Cardiac muscle cell (in vitro differentiated cells and primary cell): ENCODE results near the gene SLC25A4. TPM values are rescaled to one million over a fixed set of nuclear protein-coding genes. Genes with fewer than 3 reads are reported as not detected.
A peak's percentile ranks its signal among the peaks of the same experiment; 100 is the strongest.

ENCODE experiments used
- DNase-seq, 2 donors: peaks; one replicate each; pipeline versions ENCODE4 v3.0.0 to v3.0.0-alpha.2; 2010 to 2017; ENCODE audit warnings: low read depth in 1 of 2, low spot score in 1 of 2
- H3K27ac ChIP-seq: fragments of 200-600 bp; sonication (generic); 2 replicates; pipeline ENCODE4 v1.5.1; 2016
- H3K27me3 ChIP-seq: fragments of 200-600 bp; sonication (generic); 2 replicates; pipeline ENCODE4 v1.6.0; 2016; ENCODE audit warnings: control low read depth
- H3K36me3 ChIP-seq: fragments of 200-600 bp; sonication (generic); 2 replicates; pipeline ENCODE4 v1.5.1; 2016; ENCODE audit warnings: control low read depth
- H3K4me1 ChIP-seq: fragments of 200-600 bp; sonication (generic); 2 replicates; pipeline ENCODE4 v1.8.1; 2017; ENCODE audit warnings: low read depth, mild to moderate bottlenecking, mixed run types
- H3K4me3 ChIP-seq: fragments of 200-600 bp; sonication (generic); 2 replicates; pipeline ENCODE4 v1.5.1; 2016; ENCODE audit warnings: mild to moderate bottlenecking
- H3K9me3 ChIP-seq: fragments of 200-600 bp; sonication (generic); 2 replicates; pipeline ENCODE4 v1.5.1; 2017; ENCODE audit warnings: low read depth, mild to moderate bottlenecking, control low read depth
- polyA plus RNA-seq: library from polyadenylated mRNA; unstranded; fragments of >200 nt; fragmentation: Nextera tagmentation; extraction: Ambion mirVana; gene quantifications from 2 replicates; pipeline ENCODE4 v1.2.1, GENCODE V29; 2016
- total RNA-seq: library from RNA; depleted of rRNA; stranded (reverse); fragments of >200 nt; gene quantifications from 2 replicates; pipeline ENCODE4 v1.2.3, GENCODE V29; 2016
- TF ChIP-seq, protein P1 (sequence below): IDR thresholded peaks from 2 replicates; pipeline ENCODE4 v1.5.1; 2012; ENCODE audit warnings: low read depth, mild to moderate bottlenecking, low read length

The SLC25A4 gene
- total and polyA plus RNA-seq, 2 experiments from 2014 or later, result 162 to 790 TPM

DNA sequence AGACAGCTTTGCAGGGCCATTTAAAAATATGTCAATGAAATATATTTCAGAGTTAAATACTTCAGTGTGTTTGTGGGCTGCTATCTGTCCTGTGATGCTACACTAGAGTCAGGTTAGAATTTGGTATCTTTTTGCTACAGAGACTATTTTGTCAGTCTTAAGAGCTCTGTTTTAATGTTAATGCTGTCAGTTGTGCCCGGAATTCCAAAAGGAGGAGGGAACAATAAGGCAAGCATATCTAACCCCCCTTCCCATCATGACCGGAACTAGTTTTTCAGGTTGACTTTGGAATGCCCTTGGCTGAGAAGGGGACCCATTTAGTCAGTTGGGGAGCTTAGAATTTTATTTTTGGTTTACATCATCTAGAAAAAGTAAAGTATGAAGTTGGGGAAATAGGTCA, 34.9 kb upstream of the SLC25A4 start:
- TF ChIP-seq, protein P1, sequence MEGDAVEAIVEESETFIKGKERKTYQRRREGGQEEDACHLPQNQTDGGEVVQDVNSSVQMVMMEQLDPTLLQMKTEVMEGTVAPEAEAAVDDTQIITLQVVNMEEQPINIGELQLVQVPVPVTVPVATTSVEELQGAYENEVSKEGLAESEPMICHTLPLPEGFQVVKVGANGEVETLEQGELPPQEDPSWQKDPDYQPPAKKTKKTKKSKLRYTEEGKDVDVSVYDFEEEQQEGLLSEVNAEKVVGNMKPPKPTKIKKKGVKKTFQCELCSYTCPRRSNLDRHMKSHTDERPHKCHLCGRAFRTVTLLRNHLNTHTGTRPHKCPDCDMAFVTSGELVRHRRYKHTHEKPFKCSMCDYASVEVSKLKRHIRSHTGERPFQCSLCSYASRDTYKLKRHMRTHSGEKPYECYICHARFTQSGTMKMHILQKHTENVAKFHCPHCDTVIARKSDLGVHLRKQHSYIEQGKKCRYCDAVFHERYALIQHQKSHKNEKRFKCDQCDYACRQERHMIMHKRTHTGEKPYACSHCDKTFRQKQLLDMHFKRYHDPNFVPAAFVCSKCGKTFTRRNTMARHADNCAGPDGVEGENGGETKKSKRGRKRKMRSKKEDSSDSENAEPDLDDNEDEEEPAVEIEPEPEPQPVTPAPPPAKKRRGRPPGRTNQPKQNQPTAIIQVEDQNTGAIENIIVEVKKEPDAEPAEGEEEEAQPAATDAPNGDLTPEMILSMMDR, result no peak
- H3K27ac ChIP-seq, result no peak overlapping the region
- H3K27me3 ChIP-seq, result no peaks in the 10 kb centered on the region
- peaks cover 12% of the 10 kb centered on the region for H3K4me1 ChIP-seq
- H3K36me3 ChIP-seq, result no peaks in the 10 kb centered on the region
- no peaks in the 10 kb centered on the region for H3K9me3 ChIP-seq
- H3K4me3 ChIP-seq, result no peak overlapping the region
- DNase-seq, result no peak

DNA sequence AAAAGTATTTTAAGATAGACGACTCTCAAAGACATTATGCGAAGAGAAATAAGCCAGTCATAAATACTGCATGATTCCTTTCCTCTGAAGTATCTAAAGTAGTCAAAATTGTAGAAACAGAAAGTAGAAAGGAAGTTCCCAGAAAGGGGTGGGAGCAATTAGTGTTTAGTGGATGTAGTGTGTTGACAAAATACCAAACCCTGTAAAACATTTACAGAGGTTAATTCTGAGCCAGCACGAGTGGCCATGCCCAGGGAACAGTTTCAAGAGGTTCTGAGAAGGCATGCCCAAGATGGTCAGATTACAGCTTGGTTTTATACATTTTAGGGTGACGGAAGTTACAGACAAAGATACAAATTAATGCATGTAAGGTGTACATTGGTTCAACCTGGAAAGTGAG, 34.4 kb upstream of the SLC25A4 start:
- H3K9me3 ChIP-seq, result no peaks in the 10 kb centered on the region
- H3K36me3 ChIP-seq, result no peaks in the 10 kb centered on the region
- H3K4me3 ChIP-seq, result no peak overlapping the region
- H3K4me1 ChIP-seq, result peaks cover 12% of the 10 kb centered on the region
- no peak overlapping the region for H3K27ac ChIP-seq
- TF ChIP-seq, protein P1, result no peak
- no peak for DNase-seq
- H3K27me3 ChIP-seq, result no peaks in the 10 kb centered on the region

DNA sequence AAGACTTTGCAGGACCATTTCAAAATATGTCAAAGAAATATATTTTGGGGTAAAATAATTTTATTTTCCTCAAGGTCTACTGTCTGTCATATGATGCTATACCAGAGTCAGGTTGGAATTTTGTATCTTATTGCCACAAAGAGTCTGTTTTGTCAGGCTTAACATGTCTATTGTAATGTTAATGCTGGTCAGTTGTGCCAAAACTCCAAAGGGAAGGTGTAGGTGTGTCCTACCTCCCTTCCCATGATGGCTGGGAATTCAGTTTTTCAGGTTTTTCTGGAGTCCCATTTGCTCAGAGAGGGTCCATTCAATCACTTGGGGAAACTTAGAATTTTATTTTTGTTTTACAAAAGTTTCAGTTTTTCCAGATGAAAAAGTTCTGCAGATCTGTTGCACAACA, 33.3 kb upstream of the SLC25A4 start:
- Histone ChIP-seq H3K4me1 (peaks cover 12% of the 10 kb centered on the region), H3K36me3 (no peaks in the 10 kb centered on the region), H3K9me3 (no peaks in the 10 kb centered on the region), H3K27me3 (no peaks in the 10 kb centered on the region), H3K27ac (no peak overlapping the region), H3K4me3 (no peak overlapping the region)
- TF ChIP-seq, protein P1, result no peak
- no peak for DNase-seq

DNA sequence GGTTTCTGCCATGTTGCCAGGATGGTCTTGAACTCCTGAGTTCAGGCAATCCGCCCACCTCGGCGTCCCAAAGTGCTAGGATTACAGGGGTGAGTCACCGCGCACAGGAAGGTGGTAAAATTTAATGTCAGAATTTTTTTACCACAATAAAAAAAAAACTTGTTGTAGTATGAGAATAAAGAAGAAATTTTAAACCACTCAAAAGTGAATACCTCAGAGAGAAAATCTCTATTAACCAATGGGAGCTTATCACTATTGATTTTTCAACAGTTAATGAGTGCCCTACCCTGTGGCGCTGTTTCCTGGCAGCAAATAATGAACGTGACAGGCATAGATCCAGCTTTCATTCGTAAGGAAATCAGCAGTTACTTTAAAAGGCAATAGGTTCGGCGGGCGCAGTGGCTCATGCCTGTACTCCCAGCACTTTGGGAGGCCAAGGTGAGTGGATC, 32.7 kb upstream of the SLC25A4 start:
- Histone ChIP-seq H3K9me3 (no peaks in the 10 kb centered on the region), H3K27ac (no peak overlapping the region), H3K4me1 (peaks cover 12% of the 10 kb centered on the region), H3K36me3 (no peaks in the 10 kb centered on the region), H3K27me3 (no peaks in the 10 kb centered on the region), H3K4me3 (no peak overlapping the region)
- TF ChIP-seq, protein P1, result no peak
- DNase-seq, result no peak

DNA sequence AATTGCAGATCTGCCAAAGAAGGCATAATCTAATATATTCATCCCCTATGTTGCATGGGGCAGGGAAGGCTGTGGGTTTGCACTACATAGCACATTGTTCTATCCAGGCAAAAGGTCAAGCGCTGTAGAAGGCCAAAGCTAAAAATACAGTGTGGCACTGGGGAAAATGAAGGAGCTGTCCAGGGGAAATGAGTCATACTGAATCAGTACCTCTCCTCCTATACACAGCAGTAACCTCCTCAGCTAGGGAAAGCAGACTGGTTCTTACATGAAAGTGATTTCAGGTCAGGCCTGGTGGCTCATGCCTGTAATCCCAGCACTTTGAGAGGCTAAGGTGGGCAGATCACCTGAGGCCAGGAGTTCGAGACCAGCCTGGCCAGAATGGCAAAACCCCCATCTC, 31.0 kb upstream of the SLC25A4 start:
- H3K4me1 ChIP-seq, result peaks cover 26% of the 10 kb centered on the region
- H3K4me3 ChIP-seq, result no peak overlapping the region
- no peaks in the 10 kb centered on the region for H3K9me3 ChIP-seq
- H3K27ac ChIP-seq, result peak overlapping the region; percentile 68
- peak; percentile 86 to 97 for DNase-seq
- TF ChIP-seq, protein P1, result no peak
- no peaks in the 10 kb centered on the region for H3K27me3 ChIP-seq
- no peaks in the 10 kb centered on the region for H3K36me3 ChIP-seq

DNA sequence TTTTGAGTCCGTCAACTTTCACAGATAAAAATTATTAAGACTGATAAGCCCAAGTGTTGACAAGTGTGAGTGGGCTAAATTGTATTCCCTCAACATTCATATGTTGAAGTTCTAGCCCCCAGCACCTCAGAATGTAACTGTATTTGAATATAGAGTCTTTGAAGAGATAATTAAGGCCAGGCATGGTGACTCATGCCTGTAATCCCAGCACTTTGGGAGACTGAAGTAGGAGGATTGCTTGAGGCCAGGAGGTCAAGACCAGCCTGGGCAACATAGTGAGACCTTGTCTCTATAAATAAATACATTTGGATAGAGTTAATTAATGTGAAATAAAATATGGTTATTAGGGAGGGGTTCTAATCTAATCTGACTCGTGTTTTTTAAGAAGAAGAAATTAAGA, 29.7 kb upstream of the SLC25A4 start:
- peak in 1 of 2 donors; percentile 45 for DNase-seq
- no peaks in the 10 kb centered on the region for H3K27me3 ChIP-seq
- TF ChIP-seq, protein P1, result no peak
- H3K27ac ChIP-seq, result peak overlapping the region; percentile 68
- H3K36me3 ChIP-seq, result no peaks in the 10 kb centered on the region
- no peaks in the 10 kb centered on the region for H3K9me3 ChIP-seq
- H3K4me3 ChIP-seq, result no peak overlapping the region
- peaks cover 32% of the 10 kb centered on the region for H3K4me1 ChIP-seq
